OCI-LY7 (cell line): ENCODE data around the gene BUB3. TPM values are rescaled to one million over a fixed set of nuclear protein-coding genes. Genes with fewer than 3 reads are reported as not detected.

Experiments
- BruUV-seq: library from RNA; stranded (reverse); fragments of 400-500 nt; replicated peaks from 2 replicates; lab custom pipeline; 2021; lab: Mats Ljungman, UMichigan
- CTCF ChIA-PET: fragments of 300-600 bp; sonication (Branson Sonifier 250); formaldehyde crosslinking; loops from one replicate; lab custom pipeline; 2022; ENCODE audit warnings: antibody characterized with exemption; ENCODE audit not compliant: unreplicated experiment; lab: Charles Lee
- POLR2A ChIA-PET: fragments of 300-600 bp; sonication (Branson Sonifier 250); formaldehyde crosslinking; loops from one replicate; lab custom pipeline; 2022; ENCODE audit warnings: antibody characterized with exemption; lab: Charles Lee
- DNase-seq: peaks from one replicate; pipeline ENCODE4 v3.0.0-alpha.2; 2015; ENCODE audit warnings: low spot score
- H2AFZ ChIP-seq: fragments of 200-600 bp; sonication (generic), shearing (Covaris generic); 2 replicates; pipeline ENCODE4 v1.6.1; 2014; ENCODE audit warnings: mild to moderate bottlenecking, antibody characterized with exemption, low read length, moderate library complexity
- H3K27ac ChIP-seq: fragments of 200-600 bp; sonication (generic); 2 replicates; pipeline ENCODE4 v1.5.1; 2014; ENCODE audit warnings: mixed run types, low read depth, mild to moderate bottlenecking, moderate library complexity, low read length, inconsistent platforms; ENCODE audit not compliant: poor library complexity, severe bottlenecking
- H3K36me3 ChIP-seq: fragments of 200-600 bp; sonication (generic); 2 replicates; pipeline ENCODE4 v1.6.1; 2014; ENCODE audit warnings: mild to moderate bottlenecking, antibody characterized with exemption, low read length, moderate library complexity, mixed read lengths; ENCODE audit not compliant: insufficient read depth
- H3K4me1 ChIP-seq: fragments of 200-600 bp; sonication (generic); 2 replicates; pipeline ENCODE4 v1.5.1; 2014; ENCODE audit warnings: mild to moderate bottlenecking, low read length; ENCODE audit not compliant: insufficient read depth, poor library complexity, severe bottlenecking
- H3K4me2 ChIP-seq: fragments of 200-600 bp; sonication (generic); 2 replicates; pipeline ENCODE4 v1.6.1; 2014; ENCODE audit warnings: mild to moderate bottlenecking, low read length
- H3K4me3 ChIP-seq: fragments of 200-600 bp; sonication (generic); 2 replicates; pipeline ENCODE4 v1.5.1; 2014; ENCODE audit warnings: mild to moderate bottlenecking, low read depth, low read length; ENCODE audit not compliant: poor library complexity, severe bottlenecking
- H3K79me2 ChIP-seq: fragments of 200-600 bp; sonication (generic); 2 replicates; pipeline ENCODE4 v1.6.1; 2016; ENCODE audit warnings: low read depth, mild to moderate bottlenecking, low read length, moderate library complexity, mixed read lengths; ENCODE audit not compliant: insufficient read depth
- H3K9me2 ChIP-seq: fragments of 200-600 bp; sonication (generic); 2 replicates; pipeline ENCODE4 v1.6.1; 2016; ENCODE audit warnings: mild to moderate bottlenecking, low read length, mixed read lengths; ENCODE audit not compliant: insufficient read depth
- H3K9me3 ChIP-seq: fragments of 200-600 bp; sonication (generic); 2 replicates; pipeline ENCODE4 v1.6.1; 2014; ENCODE audit warnings: mild to moderate bottlenecking, mixed run types, low read length, mixed read lengths
- H4K20me1 ChIP-seq: fragments of 200-600 bp; sonication (generic); 2 replicates; pipeline ENCODE4 v1.6.1; 2014; ENCODE audit warnings: mild to moderate bottlenecking, antibody characterized with exemption, low read length, moderate library complexity, mixed read lengths; ENCODE audit not compliant: insufficient read depth
- CTCF ChIP-seq: fragments of 200-600 bp; sonication (generic); conservative IDR thresholded peaks from 2 replicates; pipeline ENCODE4 v1.5.1; 2014; ENCODE audit warnings: mild to moderate bottlenecking, antibody characterized with exemption, low read length, moderate library complexity, mixed read lengths
- EZH2phosphoT487 ChIP-seq: fragments of 200-600 bp; sonication (generic); IDR thresholded peaks from 2 replicates; pipeline ENCODE4 v1.6.1; 2018; ENCODE audit warnings: low read depth, borderline replicate concordance, mild to moderate bottlenecking, mixed run types, antibody characterized with exemption, low read length, moderate library complexity, mixed read lengths
- intact Hi-C: fragments of 100-400 bp; cut with micrococcal nuclease; formaldehyde crosslinking; loops from one replicate; pipeline ENCODE4 v1.10.0; 2022; ENCODE audit not compliant: unreplicated experiment
- total RNA-seq, 2 experiments: library from RNA; depleted of rRNA in 1 of 2; stranded (reverse); fragments of >200 nt in 1 of 2; shearing (Covaris generic) in 1 of 2; gene quantifications; 2 replicates each; pipeline ENCODE4 v1.2.3, GENCODE V29; 2014 to 2022

Gene BUB3
- total RNA-seq, 2 experiments from 2014 or later, result 312 to 526 TPM

GRCh38 chr10:123202506-123202905, 48.3 kb downstream of the BUB3 start:
- no peak for TF ChIP-seq EZH2phosphoT487
- no peak for TF ChIP-seq CTCF
- Histone ChIP-seq H3K79me2 (no peaks in the 10 kb centered on the region), H3K36me3 (no peaks in the 10 kb centered on the region), H4K20me1 (no peaks in the 10 kb centered on the region), H3K27ac (no peak overlapping the region), H2AFZ (no peak overlapping the region), H3K9me3 (no peaks in the 10 kb centered on the region), H3K4me2 (no peak overlapping the region), H3K4me3 (no peak overlapping the region), H3K4me1 (no peaks in the 10 kb centered on the region), H3K9me2 (no peaks in the 10 kb centered on the region)
- ChIA-PET CTCF (no interaction called here), POLR2A (no interaction called here)
- no peak for DNase-seq
- intact Hi-C loops, result no loop called here
- no TSS peak for BruUV-seq

- TF ChIP-seq EZH2phosphoT487 (no peak), CTCF (no peak)
- DNase-seq, result no peak
- no peak overlapping the region for H3K4me3 ChIP-seq
- CTCF ChIA-PET, result no interaction called here
- peaks cover 8% of the 10 kb centered on the region for H3K9me3 ChIP-seq
- H3K9me2 ChIP-seq, result no peaks in the 10 kb centered on the region
- no peaks in the 10 kb centered on the region for H4K20me1 ChIP-seq
- no peak overlapping the region for H2AFZ ChIP-seq
- H3K4me2 ChIP-seq, result no peak overlapping the region
- no peaks in the 10 kb centered on the region for H3K79me2 ChIP-seq
- POLR2A ChIA-PET, result no interaction called here
- H3K4me1 ChIP-seq, result no peaks in the 10 kb centered on the region
- BruUV-seq, result no TSS peak
- H3K27ac ChIP-seq, result no peak overlapping the region
- no peaks in the 10 kb centered on the region for H3K36me3 ChIP-seq
- intact Hi-C loops, result no loop called here
These were observed 49.4 kb downstream of the BUB3 start for GRCh38 chr10:123203393-123204126.

DNA sequence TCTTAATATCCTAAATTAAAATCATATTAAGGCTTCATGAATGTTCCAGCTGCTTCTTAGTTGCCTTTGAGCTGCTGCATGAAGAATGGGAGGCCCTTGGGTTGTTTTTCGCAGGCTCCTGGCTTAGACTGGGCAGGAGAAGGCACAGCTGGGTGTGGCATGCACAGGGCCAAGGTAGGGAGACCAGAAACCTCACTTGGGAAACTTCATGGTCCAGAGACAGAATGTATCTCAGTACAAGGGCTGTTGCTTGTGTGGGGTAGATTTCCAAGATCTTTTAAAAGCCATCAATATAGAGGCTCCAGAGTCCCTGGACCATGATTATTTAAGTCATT, 49.9 kb downstream of the BUB3 start:
- no TSS peak for BruUV-seq
- H3K79me2 ChIP-seq, result no peaks in the 10 kb centered on the region
- intact Hi-C loops, result no loop called here
- no peaks in the 10 kb centered on the region for H3K9me2 ChIP-seq
- H3K4me3 ChIP-seq, result no peak overlapping the region
- no peaks in the 10 kb centered on the region for H3K4me1 ChIP-seq
- ChIA-PET POLR2A (no interaction called here), CTCF (no interaction called here)
- no peak overlapping the region for H2AFZ ChIP-seq
- H4K20me1 ChIP-seq, result no peaks in the 10 kb centered on the region
- no peaks in the 10 kb centered on the region for H3K36me3 ChIP-seq
- no peak for DNase-seq
- H3K9me3 ChIP-seq, result peaks cover 8% of the 10 kb centered on the region
- H3K4me2 ChIP-seq, result no peak overlapping the region
- H3K27ac ChIP-seq, result no peak overlapping the region
- TF ChIP-seq EZH2phosphoT487 (no peak), CTCF (no peak)
